Measurements from ENCODE around the gene MMP25.

Gene MMP25

DNA sequence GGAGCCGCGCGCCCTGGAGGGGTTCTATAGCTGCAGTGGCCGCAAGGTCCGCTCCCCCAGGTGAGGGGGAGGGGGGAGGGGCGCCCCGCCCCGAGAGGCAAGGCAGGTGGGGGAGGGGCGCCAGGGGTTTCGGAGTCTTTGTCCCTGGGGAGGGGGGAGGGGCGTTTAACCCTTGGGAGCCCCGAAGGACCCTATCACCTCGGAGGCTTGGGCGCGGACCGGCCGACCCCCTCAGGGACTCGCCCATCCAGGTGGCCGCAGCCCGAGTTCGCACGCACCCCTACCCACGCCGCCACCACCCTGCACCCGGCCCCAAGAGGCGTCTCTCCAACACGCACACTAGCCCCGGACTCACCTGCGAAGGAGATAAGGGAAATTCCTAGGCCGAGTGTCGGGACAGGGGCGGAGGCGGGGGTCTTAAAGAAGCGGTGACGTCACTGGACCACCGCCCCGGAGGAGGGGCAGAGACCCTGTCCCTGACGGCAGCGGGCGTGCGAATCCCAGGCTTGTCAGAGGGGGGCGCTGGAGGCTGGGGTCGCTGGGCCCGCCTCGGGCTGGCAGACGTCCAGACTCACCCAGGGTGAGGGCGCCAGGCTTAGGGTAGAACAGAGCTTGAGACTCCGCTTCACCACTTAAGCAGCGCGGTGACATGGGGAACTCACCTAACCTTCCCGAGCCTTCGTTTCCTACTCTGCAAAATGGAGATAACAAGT, 28.4 kb upstream of the MMP25 start, which contains the start of gene CLDN6:
Gene CLDN6 (minus strand): TSS at position 390 of the 713 bp plus-strand sequence. CDS start 2,162 bp downstream, outside the sequence.
- no peak for DNase-seq

GRCh38 chr16:3019594-3020246, 26.6 kb upstream of the MMP25 start:
- DNase-seq, result no peak

DNA sequence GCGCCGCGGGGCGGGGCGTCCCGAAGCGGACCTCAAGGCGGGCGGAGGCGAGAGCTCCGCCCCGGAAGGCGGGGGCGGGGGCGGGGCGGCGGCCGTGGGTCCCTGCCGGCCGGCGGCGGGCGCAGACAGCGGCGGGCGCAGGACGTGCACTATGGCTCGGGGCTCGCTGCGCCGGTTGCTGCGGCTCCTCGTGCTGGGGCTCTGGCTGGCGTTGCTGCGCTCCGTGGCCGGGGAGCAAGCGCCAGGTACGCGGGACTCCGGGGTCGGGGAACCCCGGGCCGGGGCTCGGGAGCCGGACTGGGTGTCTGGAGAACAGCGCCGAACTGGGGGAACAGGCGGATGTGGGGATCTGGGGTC, 26.1 kb upstream of the MMP25 start, which contains the start of gene TNFRSF12A:
Gene TNFRSF12A (plus strand): TSS at position 122 of the 357 bp plus-strand sequence. CDS start 30 bp downstream, at position 152.
- peak in 2 of 4 experiments; percentile 18 to 39 for DNase-seq

DNA sequence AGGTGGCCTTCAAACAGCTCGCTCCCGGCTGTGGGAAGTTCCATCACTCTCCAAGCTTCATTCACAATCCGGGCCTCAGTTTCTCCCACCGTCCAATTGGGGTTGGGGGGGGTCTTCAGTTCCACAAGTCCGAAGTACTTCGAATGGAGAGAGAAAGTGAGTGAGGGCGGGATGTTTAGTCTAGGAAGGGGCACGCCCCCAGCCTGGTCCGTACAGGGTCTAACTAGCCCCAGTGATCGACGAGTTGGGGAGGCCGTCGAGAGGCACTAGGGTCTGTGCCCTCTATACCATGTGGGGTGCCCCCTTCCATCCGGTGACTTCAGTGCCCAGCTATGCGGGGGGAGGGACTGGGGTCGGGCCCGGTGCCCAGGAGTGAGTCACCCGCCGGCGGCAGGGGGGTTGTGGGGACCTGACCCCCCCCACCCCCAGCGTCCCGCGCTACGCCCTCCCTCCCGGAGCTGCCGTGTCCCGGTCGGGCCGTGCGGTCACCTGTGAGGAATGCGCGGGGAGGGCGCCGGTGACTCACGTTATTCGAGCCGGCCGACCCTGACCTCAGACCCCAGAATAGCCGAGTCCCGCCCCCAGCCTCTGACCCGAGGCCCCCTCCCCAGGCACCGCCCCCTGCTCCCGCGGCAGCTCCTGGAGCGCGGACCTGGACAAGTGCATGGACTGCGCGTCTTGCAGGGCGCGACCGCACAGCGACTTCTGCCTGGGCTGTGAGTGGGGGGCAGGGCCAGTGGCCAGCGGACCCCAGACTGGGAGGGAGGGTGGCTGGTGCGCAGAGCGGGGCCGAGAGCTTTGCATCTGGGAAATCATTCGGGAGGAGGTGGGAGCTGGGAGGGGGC, 25.5 kb upstream of the MMP25 start:
- DNase-seq, result peak in 2 of 4 experiments; percentile 25 to 58

GRCh38 chr16:3021449-3022207, 24.7 kb upstream of the MMP25 start:
- DNase-seq, result peak; percentile 27 to 62 (median 46)

DNA sequence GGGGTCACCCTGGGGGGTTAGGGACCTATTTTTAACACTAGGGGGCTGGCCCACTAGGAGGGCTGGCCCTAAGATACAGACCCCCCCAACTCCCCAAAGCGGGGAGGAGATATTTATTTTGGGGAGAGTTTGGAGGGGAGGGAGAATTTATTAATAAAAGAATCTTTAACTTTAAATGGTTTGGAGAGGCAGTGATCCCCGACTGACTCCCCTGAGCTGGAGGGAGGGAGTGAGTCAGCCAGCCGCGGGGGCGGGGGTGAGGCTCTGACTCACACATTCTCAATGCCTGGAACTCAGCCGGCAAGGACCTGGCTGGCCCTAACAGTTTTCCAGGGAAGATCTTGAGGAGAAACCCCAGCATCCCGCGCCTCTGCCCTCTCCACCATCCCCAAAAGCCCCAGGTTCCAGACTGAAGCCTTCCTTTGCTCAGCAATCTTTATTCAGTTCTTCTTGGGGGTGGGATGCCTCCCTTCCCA, 24.1 kb upstream of the MMP25 start:
- DNase-seq, result peak; percentile 55 to 76 (median 62)

- no peak for DNase-seq
These were observed 23.5 kb upstream of the MMP25 start for GRCh38 chr16:3022684-3023414.

- no peak for DNase-seq
These were observed 23.0 kb upstream of the MMP25 start for GRCh38 chr16:3023415-3023668.

DNA sequence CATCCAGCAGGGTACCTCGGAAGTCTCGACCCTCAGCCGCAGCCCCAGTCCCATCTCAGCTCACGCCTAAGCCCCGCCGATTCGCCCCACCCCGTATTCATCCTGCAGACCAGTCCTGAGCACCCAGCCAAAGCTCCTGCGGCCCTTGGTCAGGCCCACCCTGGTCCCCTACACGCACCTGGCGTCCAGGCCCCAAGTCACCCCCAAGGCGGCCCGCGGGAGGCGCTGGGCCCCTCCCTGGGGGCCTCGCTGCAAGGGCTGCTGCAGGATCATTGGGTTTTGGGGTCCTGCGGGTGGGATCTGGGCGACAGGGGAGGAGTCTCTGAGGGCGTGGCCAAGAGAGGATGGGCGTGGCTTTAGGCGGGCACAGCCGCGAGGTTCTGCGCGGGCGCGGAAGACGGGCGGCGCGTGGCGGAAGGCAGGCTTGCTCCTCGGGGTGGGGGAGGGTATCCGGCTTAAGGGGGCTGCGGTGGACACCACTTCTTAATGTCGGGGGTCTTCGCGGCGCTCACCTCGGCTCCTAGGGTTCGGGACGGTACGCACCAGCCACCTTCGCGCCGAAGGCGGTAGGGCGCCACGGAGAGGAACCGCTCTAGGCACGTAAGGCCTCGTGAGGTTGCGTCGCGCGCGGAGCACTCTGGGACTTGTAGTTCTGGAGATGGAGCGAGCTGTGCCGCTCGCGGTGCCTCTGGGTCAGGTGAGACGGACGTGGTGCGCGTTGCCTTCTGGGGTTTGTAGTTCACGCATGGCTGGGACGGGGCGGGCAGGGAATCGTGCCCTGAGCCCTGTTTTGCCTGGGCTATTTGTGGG, 22.5 kb upstream of the MMP25 start, which contains the start of the genes HCFC1R1 and THOC6:
Gene HCFC1R1 (minus strand): TSS at position 274 of the 810 bp plus-strand sequence. CDS start 1 bp downstream, at position 273.
Gene THOC6 (plus strand): TSS at position 367 of the 810 bp plus-strand sequence. CDS start 292 bp downstream, at position 659.
- peak; percentile 85 to 95 (median 90) for DNase-seq

- DNase-seq, result no peak
These were observed 21.0 kb upstream of the MMP25 start for GRCh38 chr16:3025032-3026002.

DNA sequence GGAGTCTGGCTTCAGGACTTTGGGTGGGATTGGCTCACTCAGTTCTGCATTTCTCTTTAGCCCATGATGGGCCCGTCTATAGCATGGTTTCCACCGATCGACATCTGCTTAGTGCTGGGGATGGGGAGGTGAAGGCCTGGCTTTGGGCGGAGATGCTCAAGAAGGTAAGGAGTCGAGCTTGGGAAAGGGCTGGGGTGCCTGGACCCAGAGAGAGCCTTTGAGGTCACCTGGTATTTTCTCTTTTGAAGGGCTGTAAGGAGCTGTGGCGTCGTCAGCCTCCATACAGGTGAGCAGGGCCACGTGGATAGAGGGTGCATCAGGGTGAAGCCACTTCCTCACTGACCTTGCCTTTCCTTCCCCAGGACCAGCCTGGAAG, 20.4 kb upstream of the MMP25 start:
- DNase-seq, result no peak

- no peak for DNase-seq
These were observed 19.5 kb upstream of the MMP25 start for GRCh38 chr16:3026609-3027488.

GRCh38 chr16:3027489-3027795, 18.9 kb upstream of the MMP25 start:
- no peak for DNase-seq

DNA sequence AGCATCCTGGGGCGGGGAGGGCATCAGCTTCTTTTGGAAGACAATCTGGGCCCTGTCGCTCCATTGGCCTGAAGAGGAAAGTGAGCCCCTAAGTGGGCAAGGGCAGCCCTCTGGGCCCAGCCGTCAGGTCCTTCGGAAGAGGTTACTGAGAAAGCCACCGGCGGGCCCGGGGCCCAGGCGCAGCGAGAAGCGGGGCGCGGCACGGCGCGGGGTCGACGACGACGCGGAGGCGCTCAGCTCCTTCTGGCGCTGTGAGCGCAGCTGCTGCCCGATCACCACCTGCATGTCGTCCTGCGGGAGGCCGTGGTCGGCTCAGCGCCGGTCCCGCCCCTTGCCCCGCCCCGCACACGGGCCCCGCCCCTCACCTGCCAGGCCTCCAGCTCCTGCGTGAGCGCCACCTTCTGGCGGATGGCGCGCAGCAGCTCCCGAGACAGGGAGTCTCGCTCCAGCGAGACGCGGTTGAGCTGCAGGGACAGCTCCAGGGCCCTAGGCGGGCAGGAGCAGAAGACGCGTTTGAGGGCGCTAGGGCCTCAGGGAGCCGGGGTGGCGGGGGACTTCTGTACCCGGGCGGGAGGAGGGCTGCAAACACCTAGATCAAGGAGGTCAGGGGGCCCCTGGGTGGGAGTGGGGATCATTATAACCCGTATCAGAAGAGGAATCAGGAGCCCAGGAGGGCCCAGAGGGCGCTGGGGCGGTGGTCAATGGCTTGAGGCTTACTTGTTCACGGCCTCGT, 18.2 kb upstream of the MMP25 start:
- peak; percentile 67 to 87 (median 79) for DNase-seq

- DNase-seq, result no peak
These were observed 17.5 kb upstream of the MMP25 start for GRCh38 chr16:3028716-3029319.

DNA sequence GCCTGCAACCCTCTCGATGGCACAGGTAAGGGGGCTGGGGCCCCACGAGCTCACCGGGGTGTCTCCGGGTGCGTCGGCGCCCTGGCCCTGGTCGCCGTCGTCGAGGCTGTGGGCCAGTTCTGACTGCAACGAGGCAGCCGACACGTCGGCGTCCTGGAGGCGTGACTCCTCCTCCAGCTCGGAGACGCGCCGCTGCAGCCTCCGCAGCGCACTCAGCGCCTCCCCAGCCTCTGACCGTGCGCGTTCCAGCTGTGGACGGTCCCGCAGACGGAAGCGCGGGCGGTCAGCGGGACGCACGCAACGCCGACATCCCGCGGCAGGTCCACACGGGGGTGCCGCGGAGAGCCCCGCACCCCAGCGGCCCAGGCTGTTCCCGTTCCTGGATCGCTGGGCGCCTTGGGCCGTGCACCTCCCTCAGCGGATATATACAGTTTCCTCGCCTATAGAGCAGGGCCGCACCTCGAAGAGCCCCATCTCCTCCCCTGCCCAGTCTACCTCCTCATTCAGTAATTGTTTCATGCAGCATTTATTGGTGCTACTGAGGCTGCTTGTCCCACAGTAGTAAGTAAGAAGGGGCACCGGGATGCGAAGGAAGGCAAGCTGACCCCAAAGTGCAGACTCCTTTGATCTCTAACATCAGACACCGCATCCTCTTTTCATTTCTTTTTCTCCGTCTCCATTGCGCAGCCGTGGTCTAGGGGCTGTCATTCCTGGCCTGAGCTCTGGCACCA, 16.7 kb upstream of the MMP25 start:
- peak in 1 of 4 experiments; percentile 21 for DNase-seq

Measured in activated naive CD4-positive, alpha-beta T cell (primary cell).